Loucy (cell line): Measurements from ENCODE around the gene TMEM176A.

Experiments used
- EZH2phosphoT487 ChIP-seq: fragments of 200-600 bp; IDR thresholded peaks from 2 replicates; pipeline ENCODE4 v1.6.1; 2018; ENCODE audit warnings: antibody characterized with exemption, mild to moderate bottlenecking, moderate library complexity, borderline replicate concordance
- TF ChIP-seq, protein P1 (sequence below): fragments of 200-600 bp; sonication (generic); conservative IDR thresholded peaks from 2 replicates; pipeline ENCODE4 v1.5.1; 2014; ENCODE audit warnings: mild to moderate bottlenecking, antibody characterized with exemption, low read length

DNA sequence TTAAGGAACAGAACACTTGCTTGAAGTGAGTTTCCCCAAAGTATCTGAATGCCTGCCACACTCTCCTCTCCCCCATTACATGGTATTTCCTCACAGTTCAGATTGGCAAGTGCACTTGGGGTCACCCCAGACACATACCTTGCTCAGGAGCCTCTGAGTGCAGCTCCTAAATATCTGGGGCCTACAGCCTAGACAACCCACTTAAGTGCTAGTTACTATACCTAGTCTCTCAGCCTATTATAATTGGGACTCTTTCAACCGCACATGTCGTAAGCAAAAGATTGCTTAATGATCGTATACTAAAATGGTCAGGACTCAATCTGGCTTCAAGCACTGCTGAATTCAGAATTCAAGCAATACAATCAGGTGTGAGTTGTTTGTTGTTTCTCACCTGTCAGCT, 20.3 kb upstream of the TMEM176A start:
- TF ChIP-seq, protein P1, sequence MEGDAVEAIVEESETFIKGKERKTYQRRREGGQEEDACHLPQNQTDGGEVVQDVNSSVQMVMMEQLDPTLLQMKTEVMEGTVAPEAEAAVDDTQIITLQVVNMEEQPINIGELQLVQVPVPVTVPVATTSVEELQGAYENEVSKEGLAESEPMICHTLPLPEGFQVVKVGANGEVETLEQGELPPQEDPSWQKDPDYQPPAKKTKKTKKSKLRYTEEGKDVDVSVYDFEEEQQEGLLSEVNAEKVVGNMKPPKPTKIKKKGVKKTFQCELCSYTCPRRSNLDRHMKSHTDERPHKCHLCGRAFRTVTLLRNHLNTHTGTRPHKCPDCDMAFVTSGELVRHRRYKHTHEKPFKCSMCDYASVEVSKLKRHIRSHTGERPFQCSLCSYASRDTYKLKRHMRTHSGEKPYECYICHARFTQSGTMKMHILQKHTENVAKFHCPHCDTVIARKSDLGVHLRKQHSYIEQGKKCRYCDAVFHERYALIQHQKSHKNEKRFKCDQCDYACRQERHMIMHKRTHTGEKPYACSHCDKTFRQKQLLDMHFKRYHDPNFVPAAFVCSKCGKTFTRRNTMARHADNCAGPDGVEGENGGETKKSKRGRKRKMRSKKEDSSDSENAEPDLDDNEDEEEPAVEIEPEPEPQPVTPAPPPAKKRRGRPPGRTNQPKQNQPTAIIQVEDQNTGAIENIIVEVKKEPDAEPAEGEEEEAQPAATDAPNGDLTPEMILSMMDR = no peak
- TF ChIP-seq EZH2phosphoT487 = no peak
